Measurements from ENCODE around the gene ASCC2.
"Not testable (repeated sequence)": the region's sequence is repeated elsewhere in the genome, so short reads cannot be mapped to it uniquely, and the experiment has no call there.

The ASCC2 gene

DNA sequence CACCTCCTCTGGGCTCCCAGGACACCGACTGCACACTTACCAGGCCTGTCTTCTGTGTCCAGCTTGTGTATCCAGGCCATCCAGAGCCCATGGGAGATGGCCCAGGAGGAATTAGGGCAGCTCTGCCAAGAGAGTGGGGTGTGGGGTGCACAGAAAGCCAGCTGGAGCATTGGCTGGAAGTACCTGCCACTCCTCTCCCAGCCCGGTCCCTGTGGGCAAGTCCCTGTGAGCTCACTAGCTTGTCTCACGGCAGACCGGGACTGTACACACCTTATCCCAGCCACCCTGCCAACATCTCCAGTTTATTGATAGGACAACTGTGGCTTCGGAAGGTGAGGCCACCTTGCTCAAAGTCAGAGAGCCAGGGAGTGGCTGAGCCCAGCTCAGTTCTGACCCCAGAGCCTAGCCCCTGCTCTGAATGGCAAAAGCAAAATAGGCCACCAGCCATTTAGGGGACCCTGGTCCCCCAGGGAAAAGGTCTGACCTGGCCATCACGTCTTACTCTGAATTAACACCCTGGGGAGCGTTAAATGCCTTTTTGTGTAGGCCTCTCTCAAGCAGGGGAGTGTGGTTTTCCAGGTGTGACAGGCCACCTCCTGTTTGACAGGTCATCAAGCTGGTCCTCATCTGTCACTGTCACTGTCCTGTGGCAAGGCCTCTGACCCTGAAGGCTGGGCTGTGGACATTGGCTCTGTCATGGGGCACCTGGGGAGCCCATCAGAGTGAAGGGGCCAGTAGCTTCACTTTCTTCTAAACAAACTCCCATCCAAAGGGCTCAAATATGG, 55.8 kb downstream of the ASCC2 start:
- no peak for DNase-seq

GRCh38 chr22:29780748-29781676, 57.1 kb downstream of the ASCC2 start:
- DNase-seq = no peak

- DNase-seq = no peak
These were observed 57.9 kb downstream of the ASCC2 start for GRCh38 chr22:29780220-29780619.

DNA sequence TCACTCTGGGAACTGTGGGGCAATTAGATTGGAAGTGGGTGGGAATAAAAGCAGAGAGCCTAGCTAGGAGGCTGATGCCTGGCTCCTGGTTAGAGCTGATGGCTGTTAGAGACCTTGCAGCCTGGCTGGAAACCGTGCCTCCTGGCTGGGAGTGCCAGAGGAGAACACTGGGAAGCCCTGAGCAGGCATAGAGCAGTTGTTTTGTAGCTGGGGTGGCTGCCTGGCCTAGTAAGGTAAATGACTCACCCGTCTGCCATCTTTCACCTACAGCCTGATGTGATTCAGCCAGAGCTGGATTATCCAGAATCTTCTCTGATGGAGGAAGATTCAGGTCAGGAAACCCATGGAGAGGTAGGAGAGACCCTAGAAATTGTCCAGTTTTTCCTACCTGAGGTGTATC, 64.8 kb downstream of the ASCC2 start:
- no peak for DNase-seq

DNA sequence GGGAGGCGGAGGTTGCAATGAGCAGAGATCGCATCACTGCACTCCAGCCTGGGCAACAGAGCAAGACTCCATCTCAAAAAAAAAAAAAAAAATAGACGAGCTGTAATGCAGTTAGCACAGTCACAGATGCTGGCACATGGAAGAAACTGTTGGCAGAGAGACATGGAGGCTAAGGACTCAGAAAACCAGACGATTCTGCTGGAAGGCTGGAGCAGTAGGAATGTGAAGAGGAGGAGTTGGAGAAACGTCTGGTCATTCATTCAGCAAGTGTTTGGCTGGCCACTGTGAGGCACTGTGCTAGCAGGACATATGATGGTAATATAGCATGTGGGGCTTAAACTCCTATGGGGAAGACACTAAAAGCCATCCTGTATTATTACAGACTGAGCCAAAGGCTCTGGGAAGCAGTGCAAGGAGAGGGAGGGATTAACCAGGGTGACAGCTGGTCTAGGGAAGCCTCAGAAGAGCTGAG, 65.9 kb downstream of the ASCC2 start:
- DNase-seq = no peak

DNA sequence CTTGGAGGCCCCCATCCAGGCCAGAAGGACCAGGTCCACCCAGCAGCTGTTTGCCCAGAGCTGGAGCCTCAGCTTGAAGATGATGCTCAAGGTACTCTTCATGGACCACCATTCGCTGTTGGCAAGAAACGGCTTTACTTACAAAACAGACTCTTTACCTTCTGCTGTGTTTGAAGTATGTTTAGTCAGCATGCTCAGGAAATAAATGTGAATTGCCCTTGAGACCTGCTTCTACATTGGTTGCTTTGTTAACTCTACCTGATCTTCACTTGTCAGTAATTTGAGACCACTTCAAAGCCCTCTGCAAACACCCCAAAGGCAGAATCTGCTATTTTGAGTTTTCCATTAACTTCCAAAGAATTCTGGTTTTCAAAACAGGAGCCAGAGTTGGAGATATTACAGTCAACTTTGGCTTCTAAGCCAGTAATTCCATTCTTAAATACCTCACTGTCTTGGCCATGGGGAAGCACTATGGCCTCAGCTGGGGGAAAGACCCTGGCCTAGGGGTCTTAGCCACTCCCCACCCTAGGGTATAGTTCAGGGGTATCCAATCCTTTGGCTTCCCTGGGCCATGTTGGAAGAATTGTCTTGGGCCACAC, 68.3 kb downstream of the ASCC2 start:
- DNase-seq = no peak

DNA sequence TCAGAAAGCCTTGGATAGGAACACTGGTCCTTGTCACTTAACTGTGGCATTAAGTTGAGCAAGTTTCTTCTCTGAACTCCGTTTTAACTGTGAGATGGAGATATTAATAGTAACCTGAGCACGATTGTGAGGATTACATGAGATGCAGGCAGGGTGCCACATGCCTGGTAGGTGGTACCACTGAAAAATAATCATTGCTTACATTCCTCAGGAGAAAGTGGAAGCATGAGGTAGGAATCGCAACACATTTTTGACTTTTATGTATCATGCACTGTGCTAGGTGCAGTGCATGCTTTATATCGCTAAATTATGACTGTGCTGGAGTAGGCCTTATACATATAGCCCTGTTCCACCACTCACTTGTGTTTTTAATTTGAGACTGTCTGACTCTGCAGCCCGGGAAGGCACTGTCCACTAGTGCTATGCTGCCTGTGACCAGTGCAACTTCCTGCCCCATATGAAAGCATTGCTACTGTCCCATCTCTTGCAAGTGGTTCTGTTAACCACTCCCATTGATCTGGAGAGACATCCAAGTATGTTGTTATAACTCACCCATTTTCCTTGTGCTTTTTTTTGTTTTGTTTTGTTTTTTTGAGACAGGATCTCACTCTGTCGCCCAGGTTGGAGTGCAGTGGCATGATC, 69.9 kb downstream of the ASCC2 start:
- no peak for DNase-seq

GRCh38 chr22:29767171-29768051, 70.7 kb downstream of the ASCC2 start, which contains the start of gene UQCR10:
Gene UQCR10 (plus strand): TSS chr22:29767369. CDS start chr22:29767399, 30 bp downstream.
- peak; percentile 83 for DNase-seq

DNA sequence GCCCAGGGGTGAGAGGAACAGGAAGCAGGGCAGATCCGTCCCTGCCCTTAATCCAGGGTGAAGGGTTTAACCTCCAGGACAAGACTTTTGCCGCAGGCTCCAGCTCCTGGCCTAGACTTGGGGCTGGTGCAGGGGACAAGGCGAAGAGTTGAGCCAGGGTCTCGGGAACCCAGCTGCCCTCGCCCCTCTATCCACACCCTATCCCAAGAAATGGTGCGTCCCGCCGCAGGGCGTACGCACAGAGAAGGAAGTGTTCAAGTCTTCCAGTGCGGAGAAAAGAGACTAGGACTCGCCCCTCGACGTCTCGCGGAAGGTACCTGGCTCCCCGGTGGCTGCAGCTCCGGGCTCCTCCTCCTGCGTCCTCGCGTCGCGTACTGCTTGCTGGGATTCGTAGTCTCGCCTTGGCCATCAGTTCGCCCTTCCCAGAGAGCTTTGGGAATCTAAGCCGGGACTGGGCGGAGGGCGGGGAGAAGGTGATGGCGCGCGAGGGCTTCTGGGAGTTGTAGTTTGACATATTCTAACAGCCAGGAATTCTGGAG, 71.4 kb downstream of the ASCC2 start, which contains the start of gene ZMAT5:
Gene ZMAT5 (minus strand): TSS at position 376 of the 539 bp plus-strand sequence. CDS start 18,463 bp downstream, outside the sequence.
- peak; percentile 93 for DNase-seq

DNA sequence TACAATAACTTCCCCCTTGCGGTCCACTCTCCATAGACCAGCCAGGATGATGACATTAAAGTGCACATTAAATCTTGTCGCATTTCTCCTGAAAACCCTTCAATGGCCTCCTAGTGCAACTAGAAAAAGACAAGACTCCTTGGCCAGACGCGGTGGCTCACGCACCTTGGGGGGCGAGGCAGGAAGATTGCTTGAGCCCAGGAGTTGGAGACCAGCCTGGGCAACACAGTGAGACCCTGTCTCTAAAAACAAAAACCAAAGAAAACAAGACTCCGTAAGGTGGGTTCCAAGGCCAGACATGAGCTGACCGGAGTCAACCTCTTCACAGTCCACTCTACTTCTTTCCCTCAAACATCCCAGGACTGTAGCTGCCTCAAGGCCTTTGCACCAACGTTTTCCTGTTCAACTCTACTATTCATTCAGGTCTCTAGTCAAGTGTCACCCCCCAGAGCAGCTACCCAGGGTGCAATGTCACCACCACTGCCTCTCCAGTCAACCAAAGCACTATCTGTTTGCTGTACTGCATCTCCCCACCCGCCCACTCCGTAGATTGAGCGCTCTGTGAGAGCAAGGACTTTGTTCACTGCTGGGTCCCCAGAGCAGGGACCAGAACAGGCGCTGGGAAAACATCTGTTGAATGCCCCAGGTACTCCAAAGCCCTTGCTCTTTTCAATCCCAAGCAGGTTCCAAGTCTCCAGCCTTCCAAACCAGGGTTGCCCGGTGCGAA, 72.0 kb downstream of the ASCC2 start:
- no peak for DNase-seq

GRCh38 chr22:29762263-29762662, 75.8 kb downstream of the ASCC2 start:
- DNase-seq = no peak

DNA sequence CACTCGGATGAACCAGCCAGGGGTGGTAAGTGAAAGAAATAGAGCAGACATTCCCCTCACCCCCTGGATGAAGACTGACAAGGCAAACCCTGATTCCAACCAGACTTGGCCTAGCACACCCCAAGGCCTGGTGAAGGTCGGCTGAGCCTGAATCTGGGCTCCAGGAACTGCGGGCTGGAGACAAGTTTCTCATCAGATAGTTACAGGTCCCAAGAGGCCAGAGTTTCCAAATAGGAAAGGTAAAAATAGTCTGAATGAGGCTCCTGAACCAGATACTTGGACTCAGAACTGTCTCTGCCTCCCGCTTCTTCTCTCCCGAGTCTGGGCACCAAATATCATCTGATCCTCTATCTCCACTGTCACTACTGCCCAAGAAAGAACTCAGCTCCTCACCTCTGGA, 79.1 kb downstream of the ASCC2 start:
- DNase-seq = no peak

GRCh38 chr22:29758068-29758622, 79.9 kb downstream of the ASCC2 start:
- no peak for DNase-seq

- no peak for DNase-seq
These were observed 81.0 kb downstream of the ASCC2 start for GRCh38 chr22:29757096-29757495.

GRCh38 chr22:29756341-29756740, 81.7 kb downstream of the ASCC2 start:
- no peak for DNase-seq

- no peak for DNase-seq
These were observed 82.2 kb downstream of the ASCC2 start for GRCh38 chr22:29755889-29756288.

GRCh38 chr22:29754658-29755395, 83.2 kb downstream of the ASCC2 start:
- DNase-seq = not testable (repeated sequence)

DNA sequence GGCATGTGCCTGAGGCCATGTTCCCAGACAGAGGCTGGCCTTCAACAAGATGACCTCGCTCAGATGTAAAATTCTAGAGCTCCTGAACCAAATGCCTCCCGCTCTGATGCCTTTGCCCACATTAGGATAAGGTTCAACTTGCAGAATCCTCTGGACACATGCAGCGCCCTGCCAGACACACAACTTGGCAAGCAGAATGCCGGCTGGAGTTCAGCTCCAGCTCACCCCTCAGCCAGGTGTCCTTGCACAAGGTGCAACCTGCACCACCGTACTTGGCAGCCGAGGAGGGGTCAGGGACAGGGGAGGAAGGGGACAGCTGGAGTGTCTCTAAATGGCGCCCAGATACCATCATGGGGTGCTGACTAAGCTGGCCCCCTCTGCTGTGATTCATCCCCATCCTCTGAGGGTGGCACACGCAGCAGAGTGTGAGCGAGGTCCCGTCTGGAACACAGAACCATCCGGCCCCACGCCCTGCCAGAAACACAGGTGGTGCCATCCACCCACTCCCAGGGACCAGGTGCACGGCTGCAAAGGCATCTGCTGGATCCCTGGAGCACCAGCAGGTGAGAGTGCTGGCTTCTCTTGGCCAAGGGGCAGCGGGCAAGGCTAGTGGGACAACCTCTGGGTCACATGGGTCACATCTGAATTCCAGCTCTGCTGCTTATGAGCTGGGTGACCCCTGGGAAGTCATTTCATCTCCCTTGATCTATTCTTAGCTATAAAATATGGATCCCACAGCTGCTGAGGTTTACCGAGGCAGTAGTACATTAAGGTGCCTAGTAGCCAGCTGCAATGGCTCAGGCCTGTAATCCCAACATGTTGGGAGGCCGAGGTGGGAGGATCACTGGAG, 84.0 kb downstream of the ASCC2 start:
- DNase-seq = no peak

Data from GF-D8 (cell line).